Measurements from ENCODE around the gene SLC44A3. TPM values are rescaled to one million over a fixed set of nuclear protein-coding genes. Genes with fewer than 3 reads are reported as not detected.

SLC44A3 gene
- total RNA-seq, 2 donors from 2014 or later = 0.56 TPM; not detected in 1

DNA sequence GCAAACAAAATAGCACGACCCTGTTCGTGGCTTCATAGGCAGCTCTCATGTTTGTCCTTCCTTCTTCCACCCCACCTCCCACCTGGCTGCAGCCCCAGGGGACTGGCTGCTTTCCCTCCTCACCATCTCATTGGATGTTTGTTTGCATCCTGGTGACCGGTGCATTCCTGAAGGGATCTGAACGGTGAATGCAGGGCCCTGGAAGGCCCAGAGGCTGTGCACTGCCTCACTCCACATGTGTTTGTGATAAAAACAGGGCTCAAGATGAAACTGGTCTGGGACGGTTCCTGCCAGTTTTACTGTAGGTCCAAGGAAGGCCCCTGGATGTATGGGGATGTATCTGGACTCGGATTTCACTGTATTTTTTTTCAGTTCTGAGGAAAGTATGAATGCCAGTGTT, 63.9 kb downstream of the SLC44A3 start:
- peak overlapping the region; percentile 55 for H3K4me3 Mint-ChIP-seq
- peak overlapping the region; percentile 40 for H3K27ac Mint-ChIP-seq
- no peaks in the 10 kb centered on the region for H3K4me1 Mint-ChIP-seq
- no peaks in the 10 kb centered on the region for H3K27me3 Mint-ChIP-seq
- no peaks in the 10 kb centered on the region for H3K9me3 Mint-ChIP-seq
- ATAC-seq (replicated peaks) = no peak
- H3K36me3 Mint-ChIP-seq (ENCODE audit: low read depth) = no peaks in the 10 kb centered on the region

DNA sequence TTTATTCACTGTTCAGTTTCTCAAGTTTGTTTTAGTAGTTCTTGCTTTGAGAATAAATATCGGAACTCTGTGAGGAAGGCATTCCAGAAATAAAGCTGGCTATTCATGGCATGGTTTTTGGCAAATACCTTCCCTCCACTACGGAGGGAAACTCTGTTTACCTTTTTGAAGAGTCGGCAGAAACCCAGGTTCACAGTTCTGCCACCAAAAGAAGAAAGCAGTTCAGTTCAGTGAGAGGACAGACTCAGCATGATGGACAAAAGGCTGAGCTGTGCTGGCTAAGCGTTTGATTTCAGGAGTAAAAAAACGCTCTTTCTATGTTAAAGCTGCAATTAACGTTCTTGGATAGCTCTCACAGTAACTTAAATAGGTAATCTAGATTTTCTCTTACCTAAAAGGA, 64.3 kb downstream of the SLC44A3 start:
- Mint-ChIP-seq H3K36me3 (ENCODE audit: low read depth) (no peaks in the 10 kb centered on the region), H3K27ac (no peak overlapping the region), H3K9me3 (no peaks in the 10 kb centered on the region), H3K27me3 (no peaks in the 10 kb centered on the region), H3K4me3 (no peak overlapping the region), H3K4me1 (no peaks in the 10 kb centered on the region)
- ATAC-seq (replicated peaks) = no peak

DNA sequence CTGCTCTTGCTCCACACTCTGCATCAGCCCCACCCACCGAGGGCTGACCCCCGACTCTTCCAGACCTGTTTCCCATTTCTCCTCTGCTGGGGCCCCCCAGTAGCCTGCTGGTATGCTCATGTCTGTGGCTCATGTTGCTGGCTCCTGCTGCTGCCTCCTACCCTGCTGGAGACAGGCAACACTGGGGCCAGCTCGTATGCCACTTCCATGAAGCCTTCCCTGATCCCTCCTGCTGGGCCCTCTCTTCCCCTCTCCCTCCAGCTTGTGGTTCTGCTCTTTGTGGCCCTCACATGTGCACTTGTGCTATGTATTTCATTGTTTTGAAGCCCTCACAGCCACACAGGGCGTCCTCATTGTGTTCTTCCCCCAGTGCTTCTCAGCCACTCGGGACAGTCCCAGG, 66.2 kb downstream of the SLC44A3 start:
- Mint-ChIP-seq H3K9me3 (no peaks in the 10 kb centered on the region), H3K4me1 (no peaks in the 10 kb centered on the region)
- no peak for ATAC-seq (replicated peaks)

DNA sequence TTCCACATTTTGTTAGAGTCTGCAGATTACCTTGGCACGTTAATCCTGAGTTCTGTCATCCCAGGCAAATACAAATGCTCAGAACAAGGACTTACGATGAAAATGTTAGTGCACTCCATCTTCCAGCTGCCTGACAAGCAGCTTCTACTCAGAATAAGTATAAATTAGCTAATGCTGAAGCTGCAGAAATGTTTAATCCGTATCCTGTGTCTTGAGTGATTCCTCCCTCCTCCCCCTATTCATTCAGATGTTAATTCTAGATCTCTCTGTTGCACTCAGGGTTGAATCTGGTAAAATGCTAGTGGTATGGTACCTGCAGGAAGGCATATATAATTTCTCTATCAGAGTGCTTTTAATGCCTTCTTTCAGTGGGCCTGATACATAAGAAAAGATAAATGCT, 66.9 kb downstream of the SLC44A3 start:
- Mint-ChIP-seq H3K27ac (no peak overlapping the region), H3K36me3 (ENCODE audit: low read depth) (no peaks in the 10 kb centered on the region), H3K9me3 (no peaks in the 10 kb centered on the region), H3K4me1 (no peaks in the 10 kb centered on the region), H3K27me3 (peaks cover 4% of the 10 kb centered on the region), H3K4me3 (no peak overlapping the region)
- ATAC-seq (replicated peaks) = no peak

More for the DNA sequence above, 66.2 kb downstream of the SLC44A3 start:
- H3K27ac Mint-ChIP-seq = no peak overlapping the region
- H3K36me3 Mint-ChIP-seq (ENCODE audit: low read depth) = no peaks in the 10 kb centered on the region
- no peak overlapping the region for H3K4me3 Mint-ChIP-seq
- peaks cover 4% of the 10 kb centered on the region for H3K27me3 Mint-ChIP-seq

DNA sequence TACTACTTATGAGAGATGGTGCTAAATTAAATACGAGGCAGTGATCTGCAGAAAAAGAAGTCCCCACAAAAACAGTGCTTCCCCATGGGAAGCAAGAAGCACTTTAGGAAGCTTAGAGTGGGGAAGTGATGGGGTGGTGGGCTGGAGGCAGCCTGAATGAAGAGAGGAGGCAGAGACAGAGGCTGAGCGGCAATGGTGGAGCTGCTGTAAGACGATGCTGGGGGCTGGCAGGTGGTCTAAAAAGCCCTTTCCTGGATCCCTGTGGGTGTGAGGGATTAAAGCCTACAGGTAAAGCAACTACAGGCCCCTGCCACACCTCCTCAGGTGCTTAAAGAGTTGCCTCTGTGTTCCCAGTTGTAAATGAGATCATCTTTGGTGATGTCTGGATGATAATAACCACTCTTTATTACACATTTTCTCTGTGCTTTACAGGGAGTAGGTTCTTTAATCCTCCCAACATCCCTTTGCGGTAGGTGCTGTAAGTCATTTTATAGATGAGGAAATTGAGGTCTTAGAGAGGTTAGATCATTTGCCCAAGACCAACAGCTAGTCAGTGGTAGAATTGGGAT, 67.5 kb downstream of the SLC44A3 start:
- no peak for ATAC-seq (replicated peaks)
- H3K36me3 Mint-ChIP-seq (ENCODE audit: low read depth) = no peaks in the 10 kb centered on the region
- no peak overlapping the region for H3K4me3 Mint-ChIP-seq
- no peaks in the 10 kb centered on the region for H3K4me1 Mint-ChIP-seq
- H3K27me3 Mint-ChIP-seq = peaks cover 4% of the 10 kb centered on the region
- H3K27ac Mint-ChIP-seq = no peak overlapping the region
- no peaks in the 10 kb centered on the region for H3K9me3 Mint-ChIP-seq

DNA sequence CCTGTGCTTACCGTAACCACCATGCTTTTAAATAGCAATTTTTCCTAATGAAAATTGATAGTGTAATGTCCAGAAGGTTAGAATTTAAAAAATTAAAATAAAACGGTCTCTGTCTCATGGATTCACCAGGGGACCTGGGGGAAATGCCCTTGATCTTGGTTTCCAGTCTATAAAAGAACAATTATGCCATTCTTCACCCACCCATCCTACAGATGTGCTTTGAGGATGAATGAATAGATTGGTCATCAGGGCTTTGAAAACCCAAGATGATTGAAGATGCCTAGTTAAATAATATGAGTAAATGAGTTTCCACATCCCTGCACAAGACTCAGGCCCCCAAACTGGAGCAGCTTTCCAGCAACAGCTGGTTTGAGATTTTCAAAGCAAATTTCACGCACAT, 68.0 kb downstream of the SLC44A3 start:
- Mint-ChIP-seq H3K9me3 (no peaks in the 10 kb centered on the region), H3K27me3 (peaks cover 4% of the 10 kb centered on the region), H3K27ac (no peak overlapping the region), H3K36me3 (ENCODE audit: low read depth) (no peaks in the 10 kb centered on the region), H3K4me1 (no peaks in the 10 kb centered on the region), H3K4me3 (no peak overlapping the region)
- no peak for ATAC-seq (replicated peaks)

DNA sequence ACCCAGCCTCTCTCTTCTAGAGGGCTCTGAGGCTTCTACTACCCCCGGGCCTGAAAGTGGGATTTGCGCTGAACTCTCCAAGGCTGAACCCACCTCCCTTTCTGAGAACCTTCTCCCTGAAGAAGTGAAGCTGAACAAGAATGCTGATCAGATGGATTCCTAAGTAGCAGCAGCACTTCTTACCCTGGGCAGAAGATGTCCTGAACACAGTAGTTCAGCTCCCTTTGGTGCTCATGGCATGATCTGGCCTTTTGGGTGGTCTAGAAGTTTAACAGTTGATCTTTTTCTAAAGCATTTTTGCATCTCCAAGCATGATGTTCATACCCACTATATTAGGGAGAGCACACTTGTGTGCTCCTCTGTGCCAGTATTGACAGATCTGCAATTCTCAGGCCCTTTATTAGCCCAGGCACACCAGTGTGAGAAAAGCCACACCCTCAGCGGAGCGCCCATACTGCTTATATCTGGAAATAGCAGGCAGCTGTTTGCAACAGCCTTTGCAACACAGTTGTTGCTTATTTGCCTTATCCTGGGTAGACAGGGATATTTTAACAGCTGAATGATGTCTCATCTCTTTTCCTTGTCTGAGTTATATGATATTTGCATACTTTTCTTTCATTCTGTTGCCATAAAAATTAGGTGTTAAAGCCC, 72.6 kb downstream of the SLC44A3 start:
- peaks cover 7% of the 10 kb centered on the region for H3K27me3 Mint-ChIP-seq
- no peaks in the 10 kb centered on the region for H3K4me1 Mint-ChIP-seq
- no peaks in the 10 kb centered on the region for H3K36me3 Mint-ChIP-seq (ENCODE audit: low read depth)
- no peak for ATAC-seq (replicated peaks)
- H3K9me3 Mint-ChIP-seq = no peaks in the 10 kb centered on the region
- no peak overlapping the region for H3K4me3 Mint-ChIP-seq
- no peak overlapping the region for H3K27ac Mint-ChIP-seq

DNA sequence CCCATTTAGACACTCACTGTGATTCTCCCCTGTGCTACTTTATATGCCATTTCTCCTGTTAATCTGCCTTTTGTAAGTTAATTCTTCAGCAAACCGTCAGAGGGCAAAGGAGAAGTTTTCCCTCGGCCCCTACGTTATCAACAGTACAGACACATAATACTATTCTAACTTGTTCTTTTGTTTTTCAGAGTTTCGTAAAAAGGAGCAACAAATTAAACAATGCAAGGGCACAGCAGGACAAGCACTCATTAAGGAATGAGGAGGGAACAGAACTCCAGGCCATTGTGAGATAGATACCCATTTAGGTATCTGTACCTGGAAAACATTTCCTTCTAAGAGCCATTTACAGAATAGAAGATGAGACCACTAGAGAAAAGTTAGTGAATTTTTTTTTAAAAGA, 74.5 kb downstream of the SLC44A3 start:
- Mint-ChIP-seq H3K36me3 (ENCODE audit: low read depth) (no peaks in the 10 kb centered on the region), H3K4me1 (no peaks in the 10 kb centered on the region), H3K27me3 (peaks cover 7% of the 10 kb centered on the region), H3K27ac (no peak overlapping the region), H3K9me3 (no peaks in the 10 kb centered on the region), H3K4me3 (no peak overlapping the region)
- ATAC-seq (replicated peaks) = no peak

DNA sequence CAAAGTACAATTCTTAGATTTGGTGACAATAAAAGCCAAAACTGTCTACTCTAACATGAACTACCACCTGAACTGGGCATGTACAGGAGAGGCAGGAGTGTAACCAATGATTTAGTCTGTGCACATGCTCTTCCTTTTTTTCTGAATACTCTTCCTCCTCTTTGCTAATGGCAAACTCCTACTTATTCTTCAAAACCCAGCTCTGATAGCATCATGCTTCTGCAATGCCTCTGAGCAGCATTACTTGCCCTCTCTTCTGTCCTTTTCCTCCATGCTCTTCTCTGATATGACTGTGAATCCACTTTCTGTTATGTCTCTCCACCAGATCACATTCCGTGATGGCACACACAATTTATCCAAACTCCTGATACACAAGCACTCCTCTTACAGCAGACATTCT, 75.4 kb downstream of the SLC44A3 start:
- peaks cover 3% of the 10 kb centered on the region for H3K27me3 Mint-ChIP-seq
- no peak for ATAC-seq (replicated peaks)
- H3K4me1 Mint-ChIP-seq = no peaks in the 10 kb centered on the region
- H3K27ac Mint-ChIP-seq = no peak overlapping the region
- H3K4me3 Mint-ChIP-seq = no peak overlapping the region
- no peaks in the 10 kb centered on the region for H3K9me3 Mint-ChIP-seq
- H3K36me3 Mint-ChIP-seq (ENCODE audit: low read depth) = no peaks in the 10 kb centered on the region

DNA sequence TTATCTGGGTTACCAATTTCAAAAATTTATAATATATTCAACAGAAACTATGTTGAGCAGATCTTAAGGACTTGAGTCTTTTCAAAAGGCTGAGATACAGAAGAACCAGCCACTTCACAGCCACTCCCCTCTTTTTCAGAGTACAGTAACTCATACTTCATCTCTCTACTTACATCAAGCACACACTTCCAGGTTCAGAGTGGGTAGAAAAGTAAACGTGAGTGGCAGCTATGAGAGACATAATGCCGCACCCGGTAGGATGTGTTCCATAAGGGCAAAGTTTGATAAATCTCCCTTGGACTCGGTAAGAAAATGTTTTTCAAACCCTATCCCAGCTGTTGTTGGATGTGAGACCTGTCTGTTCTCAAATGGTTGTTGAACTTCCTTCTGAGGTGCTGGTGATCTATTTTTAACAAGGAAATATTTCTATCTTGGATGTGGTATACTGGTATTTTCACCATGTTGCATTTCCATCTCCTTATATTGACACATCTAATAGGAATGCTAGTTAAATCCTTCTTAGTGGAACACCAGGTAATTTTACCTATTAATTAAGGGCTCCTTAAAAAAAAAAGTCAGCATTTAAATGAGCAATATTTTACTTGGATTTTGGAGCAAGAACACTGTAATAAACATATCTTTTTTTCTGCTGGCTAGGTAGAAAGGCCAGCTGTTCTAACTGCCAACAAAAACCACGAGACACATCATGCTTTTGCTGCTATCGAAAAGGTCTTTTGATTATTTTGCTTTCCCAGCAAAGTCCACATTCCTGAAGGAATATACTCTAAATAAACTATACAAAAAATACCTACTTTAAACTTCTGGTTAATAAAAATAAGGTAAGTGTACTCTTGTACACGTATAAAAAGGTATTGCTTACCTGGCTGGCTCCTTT, 78.6 kb downstream of the SLC44A3 start:
- Mint-ChIP-seq H3K27me3 (peaks cover 3% of the 10 kb centered on the region), H3K36me3 (ENCODE audit: low read depth) (no peaks in the 10 kb centered on the region), H3K4me3 (no peak overlapping the region), H3K4me1 (no peaks in the 10 kb centered on the region), H3K9me3 (no peaks in the 10 kb centered on the region), H3K27ac (no peak overlapping the region)
- no peak for ATAC-seq (replicated peaks)

DNA sequence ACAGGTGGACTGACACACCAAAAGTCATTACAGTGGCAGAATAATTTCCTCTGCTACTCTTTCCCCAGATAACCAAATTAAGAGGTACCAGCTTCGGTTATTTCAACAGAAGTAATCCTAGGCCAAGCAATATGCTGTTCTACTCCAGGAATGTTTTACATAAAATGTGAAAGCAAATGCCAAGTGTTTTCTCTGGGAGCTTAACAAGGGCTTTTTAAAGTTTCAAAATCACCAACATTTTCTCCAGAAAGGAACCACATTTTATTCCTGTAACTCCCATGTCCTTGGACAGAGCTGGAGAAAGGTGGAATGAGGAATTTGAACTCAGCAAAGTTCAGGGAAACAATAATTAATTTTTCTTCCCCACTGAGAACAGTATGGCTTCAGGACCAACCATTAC, 79.6 kb downstream of the SLC44A3 start:
- no peaks in the 10 kb centered on the region for H3K27me3 Mint-ChIP-seq

DNA sequence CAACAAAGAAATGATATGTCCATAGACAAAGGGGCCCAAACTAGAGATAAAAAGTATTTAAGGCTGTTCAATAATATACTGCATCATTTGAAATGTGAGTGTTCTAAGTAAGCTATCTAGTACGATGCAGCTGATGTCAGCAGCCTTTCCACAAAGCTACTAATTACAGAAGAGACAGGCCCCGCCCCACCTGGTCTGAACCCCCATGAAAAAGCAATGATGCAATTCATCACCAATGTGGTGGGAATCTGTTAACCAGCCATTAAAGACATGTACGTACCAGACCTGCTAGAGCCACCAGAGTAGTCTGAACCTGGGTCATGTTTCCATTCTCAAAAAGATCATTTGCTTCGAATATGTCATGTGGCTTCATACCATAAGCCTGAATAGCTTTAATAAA, 81.7 kb downstream of the SLC44A3 start:
- Mint-ChIP-seq H3K27ac (no peak overlapping the region), H3K9me3 (no peaks in the 10 kb centered on the region), H3K36me3 (ENCODE audit: low read depth) (no peaks in the 10 kb centered on the region), H3K4me3 (no peak overlapping the region), H3K4me1 (no peaks in the 10 kb centered on the region), H3K27me3 (no peaks in the 10 kb centered on the region)
- ATAC-seq (replicated peaks) = no peak

More for the DNA sequence above, 79.6 kb downstream of the SLC44A3 start:
- Mint-ChIP-seq H3K27ac (no peak overlapping the region), H3K4me3 (no peak overlapping the region), H3K9me3 (no peaks in the 10 kb centered on the region), H3K4me1 (no peaks in the 10 kb centered on the region), H3K36me3 (ENCODE audit: low read depth) (no peaks in the 10 kb centered on the region)
- ATAC-seq (replicated peaks) = no peak

DNA sequence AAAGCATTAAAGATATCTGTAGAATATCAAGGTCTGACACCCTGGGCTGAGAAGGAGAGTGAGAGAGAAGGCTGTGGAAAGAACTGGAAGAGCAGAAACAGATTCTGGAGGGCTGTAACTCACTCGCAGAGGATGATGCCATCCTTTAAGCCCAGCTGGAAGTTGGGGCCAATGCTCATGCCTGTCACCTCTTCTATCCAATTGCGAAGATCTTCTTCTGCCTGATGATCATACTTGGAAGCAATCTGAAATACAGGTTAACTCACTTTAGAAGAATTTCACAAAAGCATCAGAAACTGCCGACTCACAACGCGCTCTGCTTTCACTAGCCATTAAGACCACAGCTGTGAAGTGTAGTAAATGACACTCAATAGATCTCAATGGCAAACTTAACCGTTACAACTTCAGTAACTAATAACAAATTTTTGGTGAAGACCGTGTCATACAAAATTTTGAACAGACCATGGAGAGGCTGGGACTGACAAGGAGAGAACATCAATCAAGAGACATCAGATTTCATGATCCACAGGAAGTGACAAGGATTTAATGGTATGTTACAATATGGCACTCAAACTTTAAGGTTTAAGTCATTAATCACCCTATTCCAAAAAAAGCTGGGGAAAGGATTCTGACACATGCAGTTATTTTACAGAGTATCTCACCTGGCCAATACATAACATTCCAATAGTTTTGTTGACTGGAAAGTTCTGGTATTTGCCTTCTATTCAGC, 83.3 kb downstream of the SLC44A3 start:
- H3K36me3 Mint-ChIP-seq (ENCODE audit: low read depth) = no peaks in the 10 kb centered on the region
- H3K27ac Mint-ChIP-seq = no peak overlapping the region
- H3K9me3 Mint-ChIP-seq = peaks cover 3% of the 10 kb centered on the region
- no peak overlapping the region for H3K4me3 Mint-ChIP-seq
- no peak for ATAC-seq (replicated peaks)
- H3K4me1 Mint-ChIP-seq = no peaks in the 10 kb centered on the region
- peaks cover 5% of the 10 kb centered on the region for H3K27me3 Mint-ChIP-seq

DNA sequence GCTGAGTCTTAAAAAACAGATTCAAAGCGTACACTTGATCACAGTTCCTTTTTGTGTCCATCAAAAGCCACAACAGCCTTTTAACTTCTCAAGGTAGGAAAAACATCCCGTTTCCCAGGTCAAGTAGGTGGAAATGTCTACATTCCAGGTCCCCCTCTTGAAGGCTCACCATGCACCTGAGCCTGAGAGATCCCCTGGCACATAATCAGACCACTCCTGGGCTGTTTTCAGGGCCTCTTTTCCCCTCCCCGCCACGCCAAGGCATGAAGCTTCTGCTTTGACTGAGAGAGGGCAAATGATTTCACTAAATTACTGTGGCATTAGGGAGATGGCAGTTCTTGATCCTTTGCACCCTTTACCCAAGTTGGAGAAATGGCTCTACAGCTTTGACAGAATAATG, 85.0 kb downstream of the SLC44A3 start:
- Mint-ChIP-seq H3K4me3 (no peak overlapping the region), H3K4me1 (peaks cover 5% of the 10 kb centered on the region), H3K9me3 (peaks cover 3% of the 10 kb centered on the region), H3K36me3 (ENCODE audit: low read depth) (no peaks in the 10 kb centered on the region), H3K27ac (no peak overlapping the region), H3K27me3 (peaks cover 9% of the 10 kb centered on the region)
- no peak for ATAC-seq (replicated peaks)

Data from activated T-helper 17 cell treated with anti-CD3 and anti-CD28 coated beads, Interleukin-2, amount 50 U/mL, for 72 hours (primary cell).